Ovary (tissue), 9 donors: ENCODE data around the gene NUDT22. TPM values are rescaled to one million over a fixed set of nuclear protein-coding genes. Genes with fewer than 3 reads are reported as not detected.

Experiments used
- DNase-seq, 5 donors: peaks; one replicate each; pipeline ENCODE4 v3.0.0-alpha.2; 2019 to 2020
- H3K27ac ChIP-seq, 2 donors: fragments of 200-600 bp; one replicate each; pipeline versions ENCODE4 v1.5.1 to v1.8.0; 2019 to 2022
- H3K27me3 ChIP-seq: fragments of 200-600 bp; one replicate; pipeline ENCODE4 v1.8.0; 2022
- H3K36me3 ChIP-seq: fragments of 200-600 bp; sonication (generic); one replicate; pipeline ENCODE4 v1.5.1; 2019
- H3K4me1 ChIP-seq: one replicate; pipeline ENCODE4 v1.8.1; 2013; ENCODE audit warnings: mild to moderate bottlenecking, moderate library complexity; ENCODE audit not compliant: insufficient read depth
- H3K4me3 ChIP-seq: fragments of 200-600 bp; sonication (generic); one replicate; pipeline ENCODE4 v1.5.1; 2017
- H3K9me3 ChIP-seq, 2 donors: fragments of 200-600 bp in 1 of 2; sonication (generic) in 1 of 2; one replicate each; pipeline versions ENCODE4 v1.5.1 to v1.8.1; 2013 to 2019; ENCODE audit warnings: mild to moderate bottlenecking in 1 of 2, moderate library complexity in 1 of 2
- EP300 ChIP-seq: sonication (generic); formaldehyde crosslinking; IDR thresholded peaks from one replicate; pipeline ENCODE4 v1.6.1; 2017; ENCODE audit warnings: antibody characterized with exemption
- POLR2A ChIP-seq: fragments of 450-650 bp; IDR thresholded peaks from one replicate; pipeline ENCODE4 v1.6.1; 2017; ENCODE audit warnings: antibody characterized with exemption, mild to moderate bottlenecking, moderate library complexity
- WGBS, 3 donors: extraction: QIAGEN DNeasy Blood & Tissue Kit in 1 of 3; methylation state at CpG; one replicate each; pipeline versions ENCODE4 v1.1.5 to v1.1.7; 2013 to 2017; 5-methylcytosine and 5-hydroxymethylcytosine counted together
- intact Hi-C, 4 donors: fragments of 100-400 bp; cut with DNase I; formaldehyde crosslinking; loops; one replicate each; pipeline versions ENCODE4 v1.11.0 to v1.15.1; 2022 to 2023
- polyA plus RNA-seq, 2 donors: library from polyadenylated mRNA; stranded (reverse); fragments of 200-250 nt in 1 of 2; fragments of 350-450 nt in 1 of 2; fragmentation: Illumina TruSeq in 1 of 2; extraction: RNeasy Lipid Tissue Mini Kit (QIAGEN cat#74804) in 1 of 2; gene quantifications; one replicate each; pipeline ENCODE4 v1.2.3, GENCODE V29; 2013 to 2014
- total RNA-seq, 7 donors: library from RNA; depleted of rRNA in 2 of 7; stranded (reverse); fragments of >200 nt in 2 of 7; fragmentation: NEBNext Ultra II Directional in 3 of 7; extraction: Animal tissue kit (Norgen Biotek cat#: 25700) in 3 of 7; gene quantifications; one replicate each; pipeline versions ENCODE4 v1.1.0 to v1.2.4, GENCODE V29; 2016 to 2023
- TF ChIP-seq, protein P1 (sequence below), 3 donors: fragments of 450-650 bp in 2 of 3; fragments of 200-600 bp in 1 of 3; IDR thresholded peaks; one replicate each; pipeline versions ENCODE4 v1.5.1 to v1.8.0; 2016 to 2022; ENCODE audit warnings: antibody characterized with exemption in 3 of 3, mild to moderate bottlenecking in 1 of 3
- donor health status: DM: no; HTN: no; CAD: no; lungs with moderate emphysema.
- donor health status: DM: no; HTN: no; CAD: no.
- donor health status: Bipolar disorder and iron deficiency.
- donor health status: DM: yes; HTN: yes; CAD: no.
- donor health status: DM: no; HTN: no; CAD: no.
- donor health status: DM: yes; HTN: yes; CAD: no.

NUDT22 gene
- total and polyA plus RNA-seq, 9 donors: 4.8 to 52.7 (median 36.8) TPM

- intact Hi-C loops: no loop called here
- Histone ChIP-seq H3K4me1 (peaks cover 15% of the 10 kb centered on the region), H3K27me3 (no peaks in the 10 kb centered on the region), H3K9me3 (no peaks in the 10 kb centered on the region), H3K36me3 (no peaks in the 10 kb centered on the region), H3K4me3 (no peak overlapping the region), H3K27ac (no peak overlapping the region)
- 84 to 87% (median 85%) methylated on average over 8 to 9 of the region's 9 CpGs for WGBS, 3 donors
- TF ChIP-seq, protein P1, sequence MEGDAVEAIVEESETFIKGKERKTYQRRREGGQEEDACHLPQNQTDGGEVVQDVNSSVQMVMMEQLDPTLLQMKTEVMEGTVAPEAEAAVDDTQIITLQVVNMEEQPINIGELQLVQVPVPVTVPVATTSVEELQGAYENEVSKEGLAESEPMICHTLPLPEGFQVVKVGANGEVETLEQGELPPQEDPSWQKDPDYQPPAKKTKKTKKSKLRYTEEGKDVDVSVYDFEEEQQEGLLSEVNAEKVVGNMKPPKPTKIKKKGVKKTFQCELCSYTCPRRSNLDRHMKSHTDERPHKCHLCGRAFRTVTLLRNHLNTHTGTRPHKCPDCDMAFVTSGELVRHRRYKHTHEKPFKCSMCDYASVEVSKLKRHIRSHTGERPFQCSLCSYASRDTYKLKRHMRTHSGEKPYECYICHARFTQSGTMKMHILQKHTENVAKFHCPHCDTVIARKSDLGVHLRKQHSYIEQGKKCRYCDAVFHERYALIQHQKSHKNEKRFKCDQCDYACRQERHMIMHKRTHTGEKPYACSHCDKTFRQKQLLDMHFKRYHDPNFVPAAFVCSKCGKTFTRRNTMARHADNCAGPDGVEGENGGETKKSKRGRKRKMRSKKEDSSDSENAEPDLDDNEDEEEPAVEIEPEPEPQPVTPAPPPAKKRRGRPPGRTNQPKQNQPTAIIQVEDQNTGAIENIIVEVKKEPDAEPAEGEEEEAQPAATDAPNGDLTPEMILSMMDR (IDR thresholded peaks at IDR 0.05): no peak
- no peak for TF ChIP-seq POLR2A
- no peak for TF ChIP-seq EP300
- DNase-seq: peak in 2 of 5 donors; percentile 29 to 33
Observed at GRCh38 chr11:64238076-64238475, 12.0 kb downstream of the NUDT22 start.

DNA sequence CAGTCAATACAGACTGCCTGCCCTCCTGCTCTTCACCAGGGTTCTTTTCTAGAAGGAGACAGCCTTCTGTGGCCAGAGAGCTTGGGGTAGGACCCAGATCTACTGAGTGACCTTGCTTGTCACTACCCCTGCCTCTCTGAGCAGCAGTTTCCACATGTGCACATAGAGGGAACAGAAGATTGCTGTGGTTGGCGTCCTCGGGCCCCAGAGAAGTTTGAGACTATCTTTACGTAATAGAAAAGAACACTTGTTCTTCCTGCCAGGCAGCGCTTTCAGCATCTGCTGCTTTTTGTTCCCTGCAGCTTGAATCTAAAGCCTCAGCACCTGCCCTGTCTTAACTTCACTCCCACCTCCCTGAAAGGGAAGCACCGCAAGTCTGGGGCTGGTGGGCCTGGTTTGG lies 12.9 kb downstream of the NUDT22 start:
- peak in 1 of 5 donors; percentile 26 for DNase-seq
- H3K36me3 ChIP-seq: no peaks in the 10 kb centered on the region
- intact Hi-C loops: no loop called here
- no peaks in the 10 kb centered on the region for H3K9me3 ChIP-seq
- TF ChIP-seq EP300 (no peak), POLR2A (no peak)
- TF ChIP-seq, protein P1 (IDR thresholded peaks at IDR 0.05): no peak
- H3K27ac ChIP-seq: no peak overlapping the region
- no peak overlapping the region for H3K4me3 ChIP-seq
- H3K27me3 ChIP-seq: no peaks in the 10 kb centered on the region
- 78 to 87% (median 79%) methylated on average over 5 of the region's 5 CpGs for WGBS, 3 donors
- H3K4me1 ChIP-seq: peaks cover 11% of the 10 kb centered on the region

DNA sequence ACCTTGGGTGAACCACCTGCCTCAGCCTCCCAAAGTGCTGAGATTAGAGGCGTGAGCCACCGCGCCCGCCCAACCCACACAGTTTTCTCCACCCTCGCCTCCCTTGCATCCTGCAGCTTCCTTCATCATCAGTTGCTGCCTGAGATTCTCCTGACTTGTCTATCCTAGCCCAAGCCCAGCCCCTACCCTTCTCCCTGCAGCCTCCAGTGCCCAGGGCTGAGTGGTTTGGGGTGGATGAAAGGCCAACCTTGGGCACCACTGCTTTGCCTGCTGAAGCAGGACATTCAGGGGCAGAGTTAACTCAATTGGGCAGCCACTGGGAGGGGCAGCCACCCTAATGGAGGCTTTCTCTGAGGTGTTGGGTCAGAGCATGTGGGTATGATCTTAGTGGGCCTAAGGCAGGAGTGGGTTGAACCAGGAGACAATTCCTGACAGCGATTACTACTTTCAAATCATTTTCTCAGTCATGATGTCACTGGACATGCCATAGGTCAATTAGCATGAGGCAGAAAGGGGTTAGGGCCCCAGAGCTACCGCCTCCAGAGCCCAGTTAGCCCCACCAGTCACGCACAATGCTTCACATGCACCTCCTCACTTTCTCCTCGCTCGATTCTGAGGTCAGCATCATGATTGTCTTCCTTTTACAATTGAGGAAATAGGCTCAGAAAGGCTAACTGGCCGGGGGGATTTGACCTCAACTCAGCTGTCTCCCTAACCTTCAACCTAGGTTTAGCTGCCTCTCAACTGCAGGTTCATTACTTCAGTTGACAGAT lies 13.8 kb downstream of the NUDT22 start:
- peak overlapping the region; percentile 89 to 99 for H3K27ac ChIP-seq
- no peaks in the 10 kb centered on the region for H3K9me3 ChIP-seq
- intact Hi-C loops: loop anchor here in 1 of 4 donors (5.0 kb wide), 1 partner anchor 67 kb away; the partner anchor contains the start of gene ESRRA
- DNase-seq: peak in 1 of 5 donors; percentile 36
- 81 to 84% (median 82%) methylated on average over 11 of the region's 11 CpGs for WGBS, 3 donors
- peaks cover 10% of the 10 kb centered on the region for H3K4me1 ChIP-seq
- TF ChIP-seq POLR2A: no peak
- TF ChIP-seq EP300: no peak
- TF ChIP-seq, protein P1 (IDR thresholded peaks at IDR 0.05): no peak
- no peaks in the 10 kb centered on the region for H3K27me3 ChIP-seq
- H3K36me3 ChIP-seq: no peaks in the 10 kb centered on the region
- H3K4me3 ChIP-seq: peak overlapping the region; percentile 96

GRCh38 chr11:64240435-64241240 lies 14.6 kb downstream of the NUDT22 start, which contains the start of gene FKBP2:
Gene FKBP2, plus strand, starts transcription at chr11:64241095. Its CDS starts 1,293 bp downstream, at chr11:64242388.
- intact Hi-C loops: loop anchor here in 1 of 4 donors (1.0 to 5.0 kb wide), 2 partner anchors 30 to 67 kb away; partner anchors contain the start of gene ESRRA
- no peaks in the 10 kb centered on the region for H3K9me3 ChIP-seq
- no peaks in the 10 kb centered on the region for H3K27me3 ChIP-seq
- peak; percentile 82 for TF ChIP-seq POLR2A
- TF ChIP-seq, protein P1 (IDR thresholded peaks at IDR 0.05): peak in 1 of 3 donors; percentile 24
- peak; percentile 91 for TF ChIP-seq EP300
- H3K27ac ChIP-seq: peak within 1 kb of the TSS; percentile 89 to 99
- H3K4me3 ChIP-seq: peak within 1 kb of the TSS; percentile 96
- no peaks in the 10 kb centered on the region for H3K36me3 ChIP-seq
- peaks cover 8% of the 10 kb centered on the region for H3K4me1 ChIP-seq
- WGBS, 3 donors: 2 to 4% (median 2%) methylated on average over 48 to 58 of the region's 58 CpGs
- DNase-seq: peak; percentile 97 to 99 (median 98)
